HG03060 (cell line): ENCODE results near the gene ARHGAP44.

Experiments
- ATAC-seq: cut with Tn5 transposase; IDR thresholded peaks from one replicate; pipeline ENCODE4 v1.9.1; 2021; ENCODE audit warnings: low read depth, moderate number of reproducible peaks; ENCODE audit not compliant: unreplicated experiment

The ARHGAP44 gene

DNA sequence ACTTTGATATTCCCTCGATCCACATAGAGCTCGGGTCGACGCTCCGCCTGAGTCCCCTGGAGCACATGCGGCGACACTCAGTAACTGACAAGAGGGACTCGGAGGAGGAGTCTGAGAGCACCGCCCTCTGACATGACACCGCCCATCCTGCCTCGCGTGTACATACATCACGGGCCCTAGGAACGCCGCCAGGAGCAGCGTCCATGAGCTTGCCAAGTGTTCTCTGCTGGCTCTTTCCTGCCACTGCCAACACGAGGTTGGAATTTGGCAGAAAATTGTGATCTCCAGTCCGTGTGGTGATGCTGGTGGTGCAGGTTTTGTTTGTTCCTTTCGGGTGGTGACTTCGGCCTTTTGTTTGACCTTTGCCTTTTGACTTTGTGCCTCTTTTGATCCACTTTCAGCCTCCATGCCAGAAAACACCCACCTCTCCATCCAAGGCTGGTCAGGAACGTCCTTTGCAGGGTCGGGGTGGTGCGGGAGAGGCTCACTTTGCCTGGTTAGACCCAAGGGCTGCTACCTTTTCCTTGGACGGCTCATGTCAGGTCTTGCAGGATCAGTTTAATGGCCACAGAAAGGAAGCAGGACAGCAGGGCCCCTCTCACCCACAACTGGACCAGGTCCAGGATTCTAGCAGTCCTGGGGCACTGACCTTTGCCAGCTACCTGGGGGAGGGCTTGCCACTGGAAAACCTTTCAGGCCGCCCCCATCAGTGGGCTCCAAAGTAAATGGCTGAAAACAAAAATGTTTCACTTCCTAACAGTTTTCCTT lies 200.9 kb downstream of the ARHGAP44 start:
- no peak for ATAC-seq

DNA sequence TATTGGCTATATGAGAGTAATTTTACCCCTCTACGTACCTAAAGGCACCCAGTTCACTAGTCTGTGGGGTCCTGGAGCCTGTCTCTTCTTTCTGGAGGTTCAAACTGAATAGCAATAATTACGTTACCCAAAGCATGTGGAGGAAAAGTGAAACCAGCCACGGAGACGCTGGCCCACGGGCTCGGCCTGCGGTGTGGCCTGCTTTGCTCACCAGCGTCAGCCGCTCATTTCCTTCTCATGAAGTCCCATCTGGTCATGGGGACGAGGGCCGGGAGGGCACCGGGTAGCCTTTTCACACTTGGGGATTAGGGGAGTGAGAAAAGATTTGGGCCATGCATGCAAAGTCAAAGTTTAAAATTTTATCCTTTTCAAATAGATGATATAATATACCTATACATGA lies 201.6 kb downstream of the ARHGAP44 start:
- no peak for ATAC-seq

DNA sequence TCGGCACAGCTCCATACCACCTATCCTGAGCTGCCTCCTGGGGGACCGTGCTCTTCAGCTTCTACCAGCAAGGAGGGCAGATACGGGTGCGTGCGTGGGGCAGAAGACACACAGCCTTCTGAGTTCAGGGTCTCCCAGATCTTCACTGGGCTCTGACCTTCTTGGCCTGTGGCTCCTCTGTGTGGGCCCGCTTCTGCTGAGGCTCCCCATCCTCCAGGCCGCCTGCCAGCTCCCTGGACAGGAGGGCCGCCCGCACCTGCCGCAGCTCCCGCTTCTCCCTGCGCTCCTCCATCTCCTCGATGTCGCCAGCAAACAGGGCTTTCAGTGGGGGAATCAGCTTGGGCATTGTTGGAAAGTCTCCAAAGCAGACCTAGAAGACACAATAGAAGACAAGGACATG lies 203.4 kb downstream of the ARHGAP44 start:
- ATAC-seq = no peak

DNA sequence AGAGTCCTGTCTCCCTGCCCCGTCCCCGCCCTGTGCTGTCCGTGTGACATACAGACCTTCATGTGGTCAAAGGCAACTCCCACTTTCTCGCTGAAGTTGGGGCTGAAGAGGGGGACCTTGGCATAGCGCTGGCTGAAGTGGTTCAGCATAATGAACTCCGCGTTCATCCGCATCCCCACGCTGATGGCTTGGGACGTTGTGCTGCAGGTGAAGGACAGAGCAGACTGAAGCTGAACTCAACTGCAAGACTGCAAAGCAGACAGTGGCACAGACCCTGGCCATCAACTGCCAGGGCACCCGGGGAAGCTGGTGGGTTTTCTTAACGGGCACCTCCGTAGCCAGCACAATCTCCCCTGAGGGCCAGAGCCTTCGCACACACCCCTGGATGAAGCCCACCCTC lies 204.3 kb downstream of the ARHGAP44 start:
- ATAC-seq = no peak

DNA sequence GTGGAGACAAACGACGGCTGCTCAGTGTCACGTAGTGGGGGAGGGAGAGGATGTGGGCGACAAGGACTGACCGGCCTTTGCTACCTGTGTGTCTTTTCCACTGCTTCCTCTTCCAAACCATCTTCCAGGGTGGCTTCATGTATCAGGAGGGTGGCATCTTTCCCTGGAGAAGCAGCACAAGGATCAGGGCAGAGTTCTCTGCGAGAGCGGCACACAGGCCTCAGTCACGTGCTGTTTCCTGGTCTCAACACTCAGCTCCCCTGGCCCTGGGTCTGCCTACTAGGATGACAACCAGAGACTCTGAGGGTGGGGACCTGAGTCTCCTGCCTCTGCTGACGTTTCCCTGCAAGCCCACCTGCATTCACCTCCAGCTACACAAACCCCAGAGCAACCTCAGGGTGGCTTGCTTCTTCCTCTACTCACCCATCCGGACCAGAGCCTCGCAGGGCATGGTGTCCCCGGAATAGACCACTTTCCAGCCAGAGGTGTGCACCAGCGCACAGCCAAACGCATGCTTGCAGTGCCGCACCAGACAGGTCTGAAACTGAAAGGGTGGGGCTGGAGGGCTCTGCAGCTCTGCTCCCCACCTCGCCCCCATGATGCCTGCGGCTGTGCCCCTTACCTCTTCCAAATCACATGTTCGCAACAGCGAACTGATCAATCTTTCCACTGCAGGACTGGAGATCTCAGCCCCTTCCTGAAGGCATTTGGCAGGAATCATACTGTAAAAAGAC lies 205.2 kb downstream of the ARHGAP44 start:
- ATAC-seq = no peak

DNA sequence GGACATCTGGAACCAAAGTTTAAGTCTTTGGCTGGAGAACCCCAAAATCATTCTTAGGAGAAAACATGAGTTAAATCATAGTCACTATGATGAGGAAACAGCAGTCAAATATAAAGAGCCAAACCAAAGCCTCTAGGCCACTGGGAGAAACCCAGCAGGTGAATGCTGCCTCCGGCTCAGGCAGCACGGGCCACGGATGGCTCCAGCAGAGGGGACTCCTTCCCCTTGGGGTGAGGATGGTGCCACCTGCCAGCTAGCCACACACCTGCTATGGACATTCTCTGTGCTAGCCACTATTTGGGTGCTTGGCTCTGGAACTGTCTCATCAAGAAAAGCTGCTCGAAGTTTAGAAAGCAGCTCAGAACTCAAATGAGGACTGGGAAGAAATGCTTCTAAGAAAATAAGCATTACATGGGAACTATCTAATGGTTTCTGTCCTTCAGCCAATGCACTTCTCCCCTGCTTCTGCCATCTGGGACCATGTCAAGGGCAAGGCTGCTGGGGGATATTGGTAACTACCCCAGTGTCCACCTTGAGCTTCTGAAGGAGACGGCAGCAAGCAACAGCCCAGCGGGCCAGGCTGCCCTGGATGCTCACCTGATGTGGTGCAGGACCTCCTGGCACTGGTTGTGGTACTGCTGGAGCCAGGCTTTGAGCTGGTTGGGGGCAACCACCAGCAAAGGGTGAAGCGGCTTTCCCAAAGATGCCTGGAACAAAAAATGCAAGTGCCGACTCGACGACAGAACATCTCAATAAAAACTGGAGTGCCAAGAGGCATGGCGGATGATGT lies 206.0 kb downstream of the ARHGAP44 start:
- ATAC-seq = no peak

DNA sequence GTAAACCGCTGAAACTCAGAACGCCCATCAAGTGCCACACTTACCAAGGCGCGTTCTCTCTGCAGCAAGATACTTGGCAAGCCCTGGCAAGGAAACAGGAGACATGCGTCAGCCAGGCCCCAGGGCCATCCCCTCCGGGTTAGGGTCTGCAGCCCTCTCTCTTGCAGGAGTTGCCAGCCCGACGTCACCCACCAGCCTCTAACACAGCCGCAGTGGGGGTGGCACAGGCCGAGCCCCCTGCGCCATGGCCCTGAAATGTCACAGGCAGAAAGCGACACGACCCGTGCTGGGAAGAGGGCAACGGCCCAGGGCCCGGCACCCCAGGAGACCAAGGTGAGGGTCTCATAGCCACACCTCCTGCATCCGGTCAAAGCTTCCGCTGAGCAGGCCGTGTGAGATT lies 206.6 kb downstream of the ARHGAP44 start:
- ATAC-seq = no peak

DNA sequence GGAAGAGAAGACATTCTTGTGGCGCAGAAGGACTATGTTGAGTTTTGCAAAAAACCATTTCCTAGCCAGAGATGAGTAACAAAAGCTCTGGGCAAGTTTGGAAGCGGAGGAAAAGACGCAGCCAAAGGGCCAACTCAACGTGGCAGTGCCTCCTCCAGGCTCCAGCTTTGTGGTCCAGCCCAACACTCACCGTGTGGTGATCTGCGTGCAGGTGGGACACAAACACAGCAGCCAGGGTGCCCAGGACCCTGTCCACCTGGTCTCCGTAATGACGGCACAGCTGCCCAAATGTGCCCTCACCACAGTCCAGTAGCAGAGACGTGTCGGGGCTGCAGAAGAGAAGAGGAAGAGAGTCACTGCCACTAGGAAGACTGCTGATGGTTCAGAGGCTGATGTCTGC lies 207.1 kb downstream of the ARHGAP44 start:
- ATAC-seq = no peak

DNA sequence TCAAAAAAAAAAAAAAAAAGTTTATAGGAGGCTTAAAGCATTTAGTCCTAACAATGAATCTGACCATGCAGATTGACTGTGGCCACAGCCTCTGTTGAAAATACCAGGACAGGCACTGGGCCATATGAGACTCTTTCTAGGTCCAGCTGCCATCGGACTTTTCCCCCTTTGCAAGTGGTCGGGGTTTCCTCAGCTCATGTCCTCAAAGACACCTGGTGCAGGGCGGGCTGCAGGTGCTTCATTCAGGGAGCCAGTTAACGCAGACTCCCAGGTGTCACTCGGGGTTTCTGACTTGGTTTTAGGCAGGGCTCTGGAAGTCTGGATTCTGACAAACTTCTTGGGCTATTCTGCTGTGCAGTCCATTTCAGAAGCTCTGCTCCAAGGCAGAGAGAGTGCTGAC lies 207.6 kb downstream of the ARHGAP44 start:
- no peak for ATAC-seq

DNA sequence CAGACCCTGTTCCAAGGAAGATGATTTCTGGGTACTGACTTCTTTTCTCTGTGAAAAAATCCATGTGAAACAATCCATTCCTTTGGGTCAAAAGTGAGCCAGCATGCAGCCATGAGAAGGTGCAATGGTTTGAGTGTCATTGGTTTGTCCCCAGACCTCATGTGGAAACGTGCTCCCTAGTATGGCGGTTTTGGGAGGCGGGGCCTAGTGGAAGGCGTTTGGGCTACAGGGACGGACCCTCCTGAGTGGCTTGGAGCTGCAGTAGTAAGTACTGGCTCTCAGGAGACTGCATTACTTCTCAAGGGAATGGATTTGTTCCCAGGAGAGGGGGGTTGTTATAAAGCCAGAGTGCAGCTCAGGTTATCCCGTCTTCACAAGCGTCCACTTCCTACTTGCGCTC lies 209.2 kb downstream of the ARHGAP44 start:
- ATAC-seq = no peak

DNA sequence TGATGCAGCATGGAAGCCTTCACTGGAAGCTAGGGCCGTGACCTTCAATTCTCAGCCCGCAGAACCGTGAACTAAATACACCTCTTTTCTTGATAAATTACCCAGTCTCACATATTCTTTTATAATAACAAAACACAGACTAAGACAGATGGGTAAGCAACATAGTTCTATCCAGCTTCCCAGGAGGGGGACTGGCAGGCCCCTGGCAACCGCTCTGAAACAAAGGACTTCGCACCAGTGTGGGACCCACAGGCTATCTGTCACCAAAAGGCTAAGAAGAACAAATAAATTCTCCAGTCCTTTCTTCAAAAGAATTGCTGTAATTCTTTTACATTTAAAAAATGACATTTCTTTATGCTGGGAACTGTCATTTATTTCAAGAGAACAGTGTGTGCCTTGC lies 209.6 kb downstream of the ARHGAP44 start:
- no peak for ATAC-seq

DNA sequence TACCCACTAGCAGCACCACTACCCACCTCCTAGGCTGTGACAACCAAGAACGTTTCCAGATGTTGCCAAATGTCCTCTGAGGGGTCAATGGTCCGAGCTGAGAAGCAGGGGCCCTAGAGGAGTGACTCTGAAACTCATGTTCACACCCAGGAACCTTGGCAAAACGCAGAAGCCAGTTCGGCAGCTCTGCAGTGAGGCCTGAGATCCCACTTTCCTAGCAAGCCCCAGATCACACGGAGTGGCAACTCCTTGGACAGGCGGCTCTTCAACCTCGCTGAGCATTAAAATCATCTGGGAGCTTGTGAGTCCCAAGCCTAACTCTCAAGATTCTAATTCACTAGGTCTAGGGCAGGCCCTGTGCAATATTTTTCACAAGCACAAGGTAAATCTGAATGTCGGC lies 211.3 kb downstream of the ARHGAP44 start:
- no peak for ATAC-seq

DNA sequence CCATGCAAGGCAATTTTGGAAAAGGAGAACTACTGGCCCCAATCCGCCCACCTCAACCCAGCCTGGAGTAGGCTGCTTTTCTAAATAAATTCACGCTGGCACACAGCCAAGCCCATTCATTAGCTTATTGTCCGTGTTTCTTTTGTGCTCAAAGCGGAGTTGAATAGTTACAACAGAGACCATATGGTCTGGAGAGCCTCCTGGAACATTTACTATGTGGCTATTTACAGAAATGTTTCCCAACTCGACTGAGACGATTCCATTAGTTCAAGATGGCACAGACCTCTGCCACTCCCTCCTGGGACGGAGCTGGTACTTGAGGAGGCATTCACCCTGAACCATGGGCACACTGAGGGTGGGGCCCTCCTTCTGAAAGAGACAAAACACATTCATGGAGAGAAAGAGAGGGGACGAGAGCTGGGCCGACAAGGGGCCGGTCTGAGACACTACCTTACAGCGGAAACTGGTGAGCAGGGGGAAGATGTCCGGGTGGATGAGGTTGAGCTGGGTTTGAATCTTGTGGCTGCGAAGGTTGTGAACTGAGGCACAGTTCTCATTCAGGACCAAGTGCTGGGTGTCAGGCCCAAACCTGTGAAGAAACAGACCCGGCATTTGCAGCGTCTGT lies 212.8 kb downstream of the ARHGAP44 start:
- no peak for ATAC-seq

DNA sequence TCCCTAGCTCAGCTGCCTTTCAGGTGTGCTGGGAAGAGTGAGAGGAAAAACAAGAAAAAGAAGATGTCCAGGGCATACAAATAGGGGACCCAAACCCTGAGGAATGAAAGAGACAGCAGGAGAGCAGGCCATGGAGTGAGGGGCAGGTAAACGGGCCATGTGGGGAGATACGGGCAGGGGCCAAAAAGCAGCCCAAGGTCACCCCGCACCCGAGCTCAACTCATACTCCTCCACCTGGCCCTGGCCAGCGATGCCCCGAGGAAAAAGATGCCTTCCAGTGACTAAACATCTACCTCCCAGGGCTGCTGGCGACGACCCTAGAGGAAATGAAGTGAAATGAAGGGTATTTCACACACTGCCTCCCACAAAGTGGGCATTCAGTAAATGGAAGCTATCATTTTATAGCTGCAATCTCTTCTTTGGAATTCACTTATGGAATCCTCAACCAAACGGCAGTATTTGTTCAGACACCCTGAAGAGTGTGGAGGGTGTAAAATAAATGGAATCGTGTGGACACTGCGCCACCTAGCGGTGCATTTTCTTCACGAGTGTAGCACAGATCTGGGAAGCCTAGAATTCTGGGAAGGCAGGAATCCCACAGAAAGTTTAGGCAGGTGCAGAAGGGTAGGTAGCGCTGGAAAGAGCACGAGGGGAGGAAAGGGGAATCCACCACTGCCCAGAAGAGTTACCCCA lies 213.6 kb downstream of the ARHGAP44 start:
- no peak for ATAC-seq

DNA sequence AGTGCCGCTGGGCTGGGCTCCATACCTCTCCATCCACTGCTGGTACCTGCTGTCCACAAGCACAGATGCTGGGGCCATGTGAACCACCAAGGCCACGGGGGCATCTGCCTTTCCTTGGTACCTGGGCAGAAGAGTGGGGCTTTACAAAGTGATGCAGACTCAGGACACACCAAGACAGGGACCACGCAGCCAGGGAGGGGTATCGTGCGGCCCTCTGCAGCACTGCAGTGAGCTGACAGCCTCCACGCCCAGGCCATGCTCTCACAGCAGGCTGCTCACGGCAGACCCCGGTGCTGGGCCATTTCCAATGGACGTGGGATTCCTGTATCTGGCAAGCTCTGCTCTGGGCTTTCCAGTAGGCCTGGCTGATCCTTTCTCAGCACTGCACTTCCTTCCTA lies 214.2 kb downstream of the ARHGAP44 start:
- no peak for ATAC-seq

DNA sequence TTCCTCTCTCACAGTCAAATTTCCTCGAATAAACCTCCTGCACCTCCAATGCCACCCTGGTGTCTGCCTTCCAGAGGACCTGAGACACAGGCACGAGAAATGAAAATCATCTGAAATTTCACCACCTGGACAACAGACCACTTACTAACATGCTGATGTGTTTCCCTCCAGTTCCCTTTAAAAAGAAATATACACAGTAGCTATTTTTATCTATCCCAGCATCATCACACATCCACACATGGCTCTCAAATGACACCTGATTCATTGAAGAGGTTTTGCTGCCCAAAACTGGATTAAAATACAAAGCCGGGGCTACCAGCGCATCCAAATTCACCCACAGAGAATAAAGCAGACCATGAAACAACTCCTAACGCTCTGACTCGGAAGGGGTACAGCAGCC lies 214.6 kb downstream of the ARHGAP44 start:
- ATAC-seq = no peak

DNA sequence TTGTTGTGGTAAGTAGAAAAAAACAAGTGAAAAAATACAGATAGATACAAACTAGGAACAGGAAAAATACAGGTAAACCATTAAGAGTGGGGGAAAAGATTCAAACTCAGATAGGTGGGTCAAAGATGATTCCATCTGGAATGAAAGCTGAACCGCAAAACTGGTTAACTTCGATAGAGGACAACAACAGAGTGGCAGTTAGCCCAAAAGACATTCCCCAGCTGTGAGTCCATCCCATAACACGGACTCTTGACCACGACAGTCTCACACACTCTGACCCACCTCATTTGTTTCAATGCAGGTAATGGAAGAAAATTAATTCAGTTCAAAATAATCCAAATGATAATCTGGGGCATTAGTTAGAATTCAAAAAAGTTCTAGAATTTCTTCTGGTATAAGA lies 215.0 kb downstream of the ARHGAP44 start:
- no peak for ATAC-seq

DNA sequence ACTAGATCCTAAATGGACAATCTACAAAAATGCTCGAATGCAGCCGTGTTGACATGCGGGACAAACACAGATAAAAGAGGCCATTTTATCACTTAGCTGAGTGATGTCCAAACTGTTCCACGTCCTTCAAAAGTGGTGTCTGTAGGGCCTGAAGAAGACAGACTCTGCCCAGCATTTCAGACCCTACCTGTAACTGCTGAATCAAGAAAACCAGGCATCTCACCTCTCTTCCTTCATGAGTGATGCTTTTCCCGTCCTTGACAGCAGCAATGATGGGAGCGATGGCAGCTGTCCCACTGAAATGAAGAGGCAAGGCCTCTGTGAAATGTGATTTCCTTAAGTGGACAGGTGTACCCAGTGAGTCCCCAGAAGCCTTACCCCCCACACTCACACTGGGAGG lies 216.2 kb downstream of the ARHGAP44 start:
- no peak for ATAC-seq

DNA sequence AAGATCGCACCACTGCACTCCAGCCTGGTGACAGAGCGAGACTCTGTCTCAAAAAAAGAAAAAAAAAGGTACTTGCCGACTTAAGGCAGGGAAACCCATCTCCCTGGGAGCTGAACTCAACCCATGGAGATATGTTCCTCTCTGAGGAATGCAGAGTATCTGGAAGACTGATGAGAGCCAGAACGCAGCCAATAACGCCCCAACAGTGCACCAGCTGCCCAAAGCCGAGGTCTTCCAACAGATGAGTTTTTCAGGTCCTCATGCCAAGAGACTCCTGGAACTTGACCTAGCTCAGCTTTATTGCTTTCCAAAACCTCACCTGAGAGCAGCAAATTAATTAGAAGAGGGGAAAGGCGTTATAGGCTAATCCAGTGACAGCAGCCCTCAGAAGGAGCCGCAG lies 219.2 kb downstream of the ARHGAP44 start:
- ATAC-seq = no peak

DNA sequence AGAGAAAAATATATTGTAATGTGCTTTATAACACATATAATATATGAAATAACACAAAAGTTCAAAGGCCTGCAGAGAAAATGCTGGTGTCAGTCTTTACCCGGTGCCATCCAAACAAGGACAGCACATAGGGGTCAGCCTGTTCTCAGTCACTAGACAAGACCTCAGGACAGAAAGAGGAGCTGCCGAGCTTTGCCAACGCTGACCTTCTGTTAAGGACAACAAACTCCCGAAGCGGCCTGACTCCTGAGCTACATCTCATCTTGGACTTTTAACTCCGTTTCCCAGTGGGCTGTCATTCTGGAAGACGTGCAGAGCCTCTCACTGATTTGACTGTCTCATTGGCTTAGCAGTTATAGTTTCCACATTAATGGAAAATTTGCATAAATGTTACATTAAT lies 221.7 kb downstream of the ARHGAP44 start:
- no peak for ATAC-seq
